Coronary artery (tissue), 2 donors: ENCODE data around the gene EFCC1.

ENCODE experiments used
- DNase-seq: peaks from one replicate; pipeline ENCODE4 v3.0.0-alpha.2; 2017; ENCODE audit warnings: low spot score
- H3K27ac ChIP-seq, 2 donors: fragments of 200-600 bp; sonication (generic); one replicate each; pipeline ENCODE4 v1.5.1; 2016 to 2019
- H3K4me3 ChIP-seq: fragments of 200-600 bp; sonication (generic); 2 replicates; pipeline ENCODE4 v1.5.1; 2016; ENCODE audit warnings: mild to moderate bottlenecking, moderate library complexity
- CTCF ChIP-seq: fragments of 200-600 bp; sonication (generic); IDR thresholded peaks from one replicate; pipeline ENCODE4 v1.5.1; 2019; ENCODE audit warnings: antibody characterized with exemption

EFCC1 gene

GRCh38 chr3:129060276-129061022, 59.3 kb downstream of the EFCC1 start, which contains the start of gene GP9:
Gene GP9, plus strand, starts transcription at chr3:129060779. Its CDS starts 961 bp downstream, at chr3:129061740.
- peak within 1 kb of the TSS; percentile 80 to 91 for H3K27ac ChIP-seq
- TF ChIP-seq CTCF: no peak
- no peak within 1 kb of the TSS for H3K4me3 ChIP-seq
- no peak for DNase-seq

GRCh38 chr3:129061023-129061887, 60.2 kb downstream of the EFCC1 start:
- no peak for DNase-seq
- H3K27ac ChIP-seq: peak overlapping the region; percentile 80 to 91
- TF ChIP-seq CTCF: no peak

GRCh38 chr3:129061888-129062834, 61.1 kb downstream of the EFCC1 start:
- Histone ChIP-seq H3K27ac (peak overlapping the region; percentile 80 to 91), H3K4me3 (no peak overlapping the region)
- no peak for TF ChIP-seq CTCF
- no peak for DNase-seq

More at GRCh38 chr3:129061023-129061887, 60.2 kb downstream of the EFCC1 start:
- H3K4me3 ChIP-seq: no peak overlapping the region

- TF ChIP-seq CTCF: no peak
- Histone ChIP-seq H3K4me3 (no peak overlapping the region), H3K27ac (no peak overlapping the region)
- DNase-seq: no peak
Observed at GRCh38 chr3:129063091-129063640, 62.1 kb downstream of the EFCC1 start.

- Histone ChIP-seq H3K4me3 (no peak overlapping the region), H3K27ac (no peak overlapping the region)
- no peak for DNase-seq
- TF ChIP-seq CTCF: no peak
Observed at GRCh38 chr3:129063841-129064482, 62.9 kb downstream of the EFCC1 start.
